ENCODE measurements around the gene WDFY3.

The WDFY3 gene

DNA sequence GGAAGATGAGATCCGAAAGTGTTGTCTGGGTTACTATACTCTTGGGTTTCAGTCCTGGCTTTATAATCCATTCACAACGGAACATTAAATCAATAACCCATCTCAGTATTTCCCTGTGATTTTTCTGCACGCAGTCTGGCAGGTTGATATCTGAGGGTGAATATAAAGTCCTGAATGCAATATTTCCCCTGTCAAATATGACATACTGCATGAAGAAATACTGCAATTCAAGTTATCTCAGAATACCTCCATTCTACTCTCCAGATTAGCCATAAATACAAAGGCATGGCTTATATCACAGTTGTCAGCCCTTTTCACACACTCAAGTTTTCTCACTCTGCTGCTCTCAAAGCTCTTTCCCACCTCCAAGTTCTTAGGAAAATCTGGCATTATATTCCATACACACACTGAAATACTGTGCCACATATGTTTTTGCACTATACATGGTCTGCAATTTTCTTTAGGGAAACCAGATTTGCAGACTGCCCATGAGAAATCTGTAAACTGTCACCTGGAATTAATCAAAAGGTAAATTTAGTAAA lies 64.7 kb downstream of the WDFY3 start:
- DNase-seq: no peak

DNA sequence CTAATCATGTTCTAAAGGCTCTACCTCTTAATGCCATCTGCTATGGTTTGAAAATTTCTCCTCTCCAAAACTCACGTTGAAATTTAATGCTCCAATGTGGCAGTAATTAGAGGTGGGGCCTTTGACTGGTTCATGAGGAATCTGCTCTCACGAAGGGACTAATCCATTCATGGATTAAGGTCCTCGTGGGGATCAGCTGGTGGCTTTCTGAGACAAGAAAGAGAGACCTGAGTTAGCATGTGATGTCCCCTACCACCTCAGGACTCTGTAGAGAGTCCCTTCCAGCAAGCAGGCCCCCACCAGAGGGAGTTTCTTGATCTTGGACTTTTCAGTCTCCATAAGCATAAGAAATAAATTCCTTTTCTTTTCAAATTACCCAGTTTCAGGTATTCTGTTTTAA lies 65.3 kb downstream of the WDFY3 start:
- DNase-seq: no peak

DNA sequence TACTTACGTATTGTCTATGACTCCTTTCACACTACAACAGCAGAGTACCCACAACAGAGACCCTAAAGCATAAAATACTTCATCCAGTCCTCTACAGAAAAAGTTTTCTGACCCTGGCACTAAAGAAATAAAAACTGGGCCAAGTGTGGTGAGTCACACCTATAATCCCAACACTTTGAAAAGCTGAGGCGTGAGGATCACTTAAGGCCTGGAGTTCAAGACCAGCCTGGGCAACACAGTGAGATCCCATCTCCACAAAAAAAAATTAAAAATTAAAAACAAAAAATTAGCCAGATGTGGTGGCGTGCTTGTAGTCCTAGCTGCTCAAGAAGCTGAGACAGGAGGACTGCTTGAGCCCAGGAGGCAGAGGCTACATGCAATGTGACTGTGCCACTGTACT lies 66.9 kb downstream of the WDFY3 start:
- DNase-seq: no peak

DNA sequence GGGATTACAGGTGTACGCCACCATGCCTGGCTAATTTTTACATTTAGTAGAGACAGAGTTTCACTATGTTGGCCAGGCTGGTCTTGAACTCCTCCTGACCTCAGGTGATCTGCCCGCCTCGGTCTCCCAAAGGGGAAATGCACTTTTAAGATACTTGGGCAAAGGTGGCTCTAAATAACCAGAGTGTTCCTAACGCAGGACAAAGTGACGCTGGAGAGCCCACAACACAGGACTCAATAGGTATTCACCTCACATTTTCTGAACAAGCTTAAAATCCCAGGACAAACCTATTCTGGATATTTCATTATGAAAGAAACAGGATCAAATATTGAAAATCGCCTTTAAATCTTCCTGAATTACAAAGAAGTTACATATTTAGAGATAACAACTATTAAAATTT lies 69.0 kb downstream of the WDFY3 start:
- no peak for DNase-seq

DNA sequence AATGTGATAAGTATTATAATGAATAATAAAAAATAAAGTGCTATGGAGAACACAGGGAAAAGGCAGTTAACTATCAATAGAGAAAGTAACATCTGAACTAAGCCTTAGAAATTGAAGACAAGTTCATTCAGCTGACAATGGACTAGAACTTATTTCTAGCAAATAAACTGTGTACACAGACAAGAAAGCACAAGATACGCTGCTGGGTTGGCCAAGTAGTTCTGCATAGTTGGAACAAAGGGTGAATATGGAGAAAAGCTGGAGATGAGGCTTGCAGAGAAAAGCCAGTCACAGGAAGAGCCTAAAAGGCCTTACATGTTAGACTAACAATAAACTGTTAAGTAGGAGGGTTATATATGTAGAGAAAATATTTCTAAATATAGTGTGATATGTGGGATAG lies 71.2 kb downstream of the WDFY3 start:
- no peak for DNase-seq

DNA sequence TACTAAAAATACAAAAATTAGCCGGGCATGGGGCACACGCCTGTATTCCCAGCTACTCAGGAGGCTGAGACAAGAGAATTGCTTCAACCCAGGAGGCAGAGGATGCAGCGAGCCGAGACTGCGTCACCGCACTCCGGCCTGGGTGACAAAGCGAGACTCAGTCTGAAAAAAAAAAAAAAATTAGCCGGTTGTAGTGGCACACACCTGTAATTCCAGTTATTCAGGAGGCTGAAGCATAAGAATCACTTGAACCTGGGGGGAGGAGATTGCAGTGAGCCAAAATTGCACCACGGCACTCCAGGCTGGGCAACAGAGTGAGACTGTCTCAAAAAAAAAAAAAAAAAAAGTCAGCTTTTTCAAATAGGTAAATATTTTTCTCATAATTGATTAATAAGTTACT lies 71.9 kb downstream of the WDFY3 start:
- DNase-seq: no peak

DNA sequence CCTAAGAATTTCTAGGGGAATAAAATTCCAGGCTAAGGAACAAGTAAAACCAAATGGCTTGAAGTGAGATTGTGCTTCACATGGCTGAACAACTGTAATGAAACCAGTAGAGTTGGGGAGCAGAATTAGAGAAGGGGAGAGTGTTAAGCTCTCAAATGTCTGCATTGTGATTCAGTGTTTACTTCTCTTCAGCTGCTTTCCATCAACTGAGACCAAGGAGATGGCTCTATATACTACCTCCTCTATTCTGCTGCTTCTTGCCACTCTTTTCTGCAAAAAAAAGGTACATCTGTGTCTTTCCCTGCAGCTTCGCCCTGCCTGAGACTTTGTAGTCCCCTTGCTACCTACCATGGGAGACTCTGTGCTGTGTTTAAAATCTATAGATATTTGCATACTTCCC lies 73.5 kb downstream of the WDFY3 start:
- DNase-seq: no peak

DNA sequence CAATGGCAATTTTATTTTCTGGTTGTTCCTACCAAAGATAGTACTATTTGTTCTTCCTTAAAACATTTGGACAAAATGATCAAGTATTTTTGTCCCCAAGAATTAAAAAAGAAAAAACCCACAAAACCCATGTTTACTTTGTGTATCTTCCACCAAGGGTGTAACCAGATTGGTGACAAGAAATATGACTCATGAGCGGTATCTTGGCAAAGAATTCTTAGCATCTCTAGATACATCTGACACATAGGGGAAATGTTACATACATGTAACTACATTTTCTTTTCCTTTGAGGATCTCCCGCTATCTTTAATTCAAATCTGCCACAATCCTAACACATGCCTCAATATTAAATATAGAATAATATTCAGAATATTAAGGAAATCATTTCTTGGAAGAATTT lies 78.7 kb downstream of the WDFY3 start:
- DNase-seq: no peak

DNA sequence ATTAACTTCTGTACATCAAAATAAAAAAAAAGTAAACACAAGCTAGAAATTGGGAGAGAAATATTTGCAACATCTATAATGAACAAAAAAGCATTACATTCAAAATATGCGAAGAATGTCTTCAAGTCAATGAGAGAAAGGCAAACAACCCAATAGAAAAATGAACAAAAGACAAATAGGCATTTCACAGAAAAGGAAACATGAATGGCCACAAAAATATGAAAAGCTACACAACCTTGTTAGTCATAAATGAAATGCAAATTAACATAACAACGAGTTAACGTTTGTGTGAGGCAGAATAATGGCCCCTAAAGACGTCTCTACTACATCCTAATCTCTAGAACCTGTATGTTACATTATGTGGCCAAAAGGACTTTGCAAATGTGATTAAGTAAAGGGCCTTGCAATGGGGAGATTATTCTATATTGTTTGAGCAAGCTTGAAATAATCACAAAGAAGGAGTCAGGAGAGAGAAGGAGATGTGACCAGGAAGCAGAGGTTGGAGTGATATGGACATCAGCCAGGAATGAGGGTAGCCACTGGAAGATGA lies 86.8 kb downstream of the WDFY3 start:
- no peak for DNase-seq

DNA sequence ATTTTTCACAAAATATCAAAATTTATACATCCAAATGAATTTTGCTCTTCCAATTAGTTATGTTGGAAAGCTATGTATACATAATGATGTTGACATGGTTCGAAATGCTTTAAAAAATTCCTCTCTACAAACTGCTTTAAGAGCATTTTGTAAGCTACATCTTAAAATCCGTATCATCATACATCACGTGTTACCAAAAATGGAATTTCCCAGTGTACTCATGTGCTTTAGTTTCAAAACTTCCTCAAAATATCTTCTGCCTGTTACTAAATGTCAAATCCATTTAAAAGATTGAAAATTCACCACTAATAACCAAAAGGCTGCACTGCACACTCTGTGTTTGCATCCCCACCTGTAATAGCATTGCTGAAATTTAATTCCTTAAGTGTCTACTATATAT lies 87.9 kb downstream of the WDFY3 start:
- no peak for DNase-seq

DNA sequence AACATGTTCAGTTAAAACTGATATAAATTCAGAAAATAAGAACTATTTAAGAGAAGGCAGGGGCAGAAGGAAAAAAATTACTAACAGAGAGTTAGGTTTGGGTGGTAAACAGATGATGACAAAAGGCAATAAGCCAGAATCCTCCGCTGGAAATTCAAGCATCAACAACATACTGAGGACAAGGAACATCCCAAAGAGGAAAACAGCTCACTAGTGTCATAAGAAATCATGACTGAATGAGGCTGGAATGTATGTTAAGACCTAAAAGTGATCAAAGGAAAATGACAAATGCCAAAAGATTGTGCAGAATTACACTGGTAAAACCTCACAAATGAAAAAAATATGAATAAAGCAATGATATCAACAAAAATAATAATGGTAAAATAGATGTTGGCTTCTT lies 88.4 kb downstream of the WDFY3 start:
- DNase-seq: no peak

DNA sequence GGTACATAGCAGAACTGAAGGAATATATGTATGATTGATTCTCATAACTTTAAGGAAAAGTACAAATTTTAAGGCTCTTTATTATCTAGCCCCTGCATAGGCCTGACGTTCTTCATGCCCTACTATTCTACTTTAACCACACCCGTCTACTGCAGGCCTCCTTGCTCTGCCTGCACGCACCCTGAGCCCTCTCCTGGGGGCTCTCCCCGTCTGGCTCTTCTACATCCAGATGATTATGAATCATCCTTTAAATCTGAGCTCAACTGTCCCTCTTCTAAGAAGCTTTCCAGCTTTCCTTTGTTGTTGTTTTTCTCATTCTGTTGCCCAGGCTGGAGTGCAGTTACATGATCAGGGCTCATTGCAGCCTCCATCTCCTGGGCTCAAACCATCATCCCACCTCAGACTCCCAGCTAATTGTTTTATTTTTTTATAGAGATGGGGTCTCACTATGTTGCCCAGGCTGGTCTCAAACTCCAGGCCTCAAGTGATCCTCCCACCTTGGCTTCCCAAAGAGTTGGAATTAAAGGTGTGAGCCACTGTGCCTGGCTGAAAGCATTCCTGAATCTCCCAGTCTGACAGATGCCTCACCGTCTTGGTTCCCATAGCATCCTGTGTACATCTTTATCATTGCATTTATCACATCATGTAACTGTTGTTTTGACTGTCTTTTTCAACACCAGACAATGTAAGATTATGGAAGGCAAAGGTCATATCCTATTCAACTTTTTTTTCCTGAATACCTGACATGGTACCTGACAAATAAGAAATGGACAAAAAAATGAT lies 89.2 kb downstream of the WDFY3 start:
- no peak for DNase-seq

DNA sequence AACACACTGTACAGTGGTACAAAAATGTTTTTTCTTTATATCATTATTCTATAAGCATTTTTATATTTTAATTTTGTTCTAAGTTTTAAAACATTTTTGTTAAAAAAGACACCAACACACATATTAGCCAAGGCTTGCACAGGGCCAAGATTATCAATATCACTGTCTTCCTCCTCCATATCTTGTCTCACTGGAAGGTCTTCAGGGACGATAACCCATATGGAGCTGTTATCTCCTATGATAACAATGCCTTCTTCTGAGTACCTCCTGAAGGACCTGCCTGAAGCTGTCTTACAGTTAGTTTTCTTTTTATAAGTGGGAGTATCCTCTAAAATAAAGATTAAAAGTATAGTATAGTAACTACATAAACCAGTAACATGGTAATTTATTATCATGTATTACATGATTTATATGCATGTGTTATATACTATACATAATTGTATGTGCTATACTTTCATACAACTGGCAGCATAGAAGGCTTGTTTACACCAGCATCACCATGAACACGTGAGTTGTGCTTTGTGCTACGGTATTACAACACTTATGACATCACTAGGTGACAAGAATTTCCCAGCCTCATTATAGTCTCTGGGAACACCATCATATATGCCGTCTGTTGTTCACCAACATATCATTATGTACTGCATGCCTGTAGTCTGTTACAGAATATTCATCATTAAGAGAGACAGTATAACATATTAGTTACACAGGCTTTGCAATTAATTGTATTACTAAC lies 90.7 kb downstream of the WDFY3 start:
- DNase-seq: no peak

DNA sequence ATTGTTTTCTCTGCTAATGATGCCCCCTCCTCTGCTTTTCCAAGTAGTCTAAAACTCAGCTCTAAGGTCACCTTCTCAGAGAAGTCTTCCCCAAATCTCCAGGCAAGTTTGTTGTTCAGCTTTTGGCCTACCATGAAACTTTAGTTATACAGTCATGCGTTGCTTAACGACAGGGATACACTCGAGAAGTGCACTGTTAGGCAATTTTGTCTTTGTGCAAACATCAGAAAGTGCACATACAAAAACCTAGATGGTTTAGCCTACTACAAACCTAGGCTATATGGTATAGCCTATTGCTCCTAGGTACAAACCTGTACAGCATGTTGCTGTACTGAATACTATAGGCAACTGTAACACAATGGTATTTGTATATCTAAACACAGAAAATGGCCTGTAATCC lies 91.9 kb downstream of the WDFY3 start:
- no peak for DNase-seq

DNA sequence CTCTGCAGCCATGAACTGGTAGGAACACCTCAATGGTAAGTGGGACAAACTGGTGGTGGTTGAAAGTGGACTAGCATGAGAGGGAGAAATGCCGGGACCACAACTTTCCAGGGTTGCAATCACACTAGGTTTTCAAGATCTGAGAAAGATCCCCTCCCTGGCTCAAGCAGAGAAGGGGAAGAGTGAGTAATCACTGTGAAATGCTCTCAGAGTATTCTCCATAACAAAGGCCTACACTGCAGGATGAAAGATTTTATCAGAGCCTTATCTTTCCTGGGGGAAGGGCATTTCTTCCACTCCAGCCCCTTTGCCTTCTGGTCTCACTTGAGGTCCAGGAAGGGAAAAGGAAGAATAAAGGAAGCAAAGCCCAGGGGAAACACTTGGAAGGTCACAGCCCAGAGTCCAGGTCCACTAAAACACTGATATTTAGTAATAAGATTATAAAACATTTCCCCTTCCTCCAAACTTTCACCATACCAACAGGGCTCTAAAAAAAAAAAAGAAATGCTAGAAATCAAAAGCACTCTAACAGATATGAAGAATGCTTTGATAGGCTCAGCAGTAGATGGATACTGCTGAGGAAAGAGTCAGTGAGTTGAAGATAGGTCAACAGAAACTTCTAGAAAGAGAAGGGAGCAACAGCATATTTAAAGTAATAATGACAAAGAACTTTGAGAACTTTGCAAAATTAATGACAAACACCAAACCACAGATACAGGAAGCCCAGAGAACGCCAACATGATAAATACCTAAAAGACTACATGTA lies 95.9 kb downstream of the WDFY3 start:
- no peak for DNase-seq

DNA sequence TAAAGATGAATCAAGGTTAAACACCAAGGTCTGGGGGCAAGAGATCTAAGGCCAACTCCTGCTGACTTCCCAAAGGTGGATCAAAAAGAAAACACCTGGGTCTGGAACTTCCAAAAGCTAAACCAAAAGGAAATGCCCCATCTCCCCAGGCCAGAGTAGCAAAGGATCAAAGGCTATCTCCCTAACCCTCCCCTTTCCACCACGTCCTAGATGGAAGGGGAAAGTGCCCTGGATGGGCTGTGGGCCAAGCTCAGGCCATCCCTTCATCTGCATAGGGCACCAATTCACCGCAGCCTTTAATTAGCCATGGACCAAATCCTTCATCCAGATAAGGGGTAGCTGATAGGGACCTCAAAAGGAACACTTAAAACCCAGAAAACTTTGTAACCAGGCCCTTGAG lies 100.2 kb downstream of the WDFY3 start:
- DNase-seq: no peak

DNA sequence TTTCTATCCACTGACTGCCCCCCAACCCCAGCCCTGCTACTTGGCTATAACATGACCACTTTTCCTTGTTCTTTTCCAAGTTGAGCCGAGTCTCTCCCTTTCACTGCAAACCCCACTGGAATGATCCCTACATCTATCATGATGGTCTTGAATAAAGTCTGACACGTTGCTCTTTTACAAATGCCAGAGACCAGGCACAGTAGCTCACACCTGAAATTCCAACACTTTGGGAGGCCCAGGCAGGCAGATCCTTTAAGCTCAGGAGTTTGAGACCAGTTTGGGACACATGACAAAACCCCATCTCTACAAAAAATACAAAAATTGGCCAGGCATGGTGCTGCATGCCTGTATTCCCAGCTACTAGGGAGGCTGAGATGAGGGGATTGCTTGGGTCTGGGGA lies 100.9 kb downstream of the WDFY3 start:
- DNase-seq: no peak

DNA sequence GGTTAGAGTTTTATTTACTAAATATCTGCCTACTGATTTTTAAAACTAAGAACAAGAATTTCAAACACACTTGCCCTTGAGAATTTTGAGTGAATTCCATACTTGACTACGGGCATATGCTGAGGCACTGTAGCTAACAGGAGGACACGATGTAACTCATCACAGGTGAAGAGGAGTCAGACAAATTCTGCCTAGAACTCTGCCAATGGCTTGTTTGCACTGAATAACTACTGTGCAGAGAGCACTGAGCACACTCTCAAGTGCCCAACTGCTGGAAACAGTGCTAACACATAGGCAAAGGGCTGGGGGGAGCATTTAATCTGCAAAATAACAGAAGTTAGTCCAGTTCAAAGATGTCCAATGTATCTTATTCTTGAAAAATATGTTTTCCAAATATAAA lies 104.4 kb downstream of the WDFY3 start:
- DNase-seq: no peak

DNA sequence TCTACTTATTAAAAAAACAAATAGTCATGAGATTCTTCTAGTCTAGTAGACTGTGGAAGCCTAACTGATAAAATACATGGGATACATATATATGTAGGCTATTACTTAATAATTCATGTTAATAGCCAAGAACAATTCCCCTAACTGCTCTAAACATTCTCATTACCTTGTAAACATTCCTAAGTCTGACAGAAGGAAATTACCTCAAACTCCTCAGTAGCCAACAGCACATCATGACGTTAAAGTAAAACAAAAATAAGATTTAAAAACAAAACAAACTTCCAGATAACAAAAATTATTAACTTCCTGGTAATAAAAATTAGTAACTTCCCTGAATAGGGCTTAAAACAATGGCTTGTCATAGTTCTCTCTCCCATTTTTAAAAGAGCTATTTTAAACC lies 109.2 kb downstream of the WDFY3 start:
- no peak for DNase-seq

DNA sequence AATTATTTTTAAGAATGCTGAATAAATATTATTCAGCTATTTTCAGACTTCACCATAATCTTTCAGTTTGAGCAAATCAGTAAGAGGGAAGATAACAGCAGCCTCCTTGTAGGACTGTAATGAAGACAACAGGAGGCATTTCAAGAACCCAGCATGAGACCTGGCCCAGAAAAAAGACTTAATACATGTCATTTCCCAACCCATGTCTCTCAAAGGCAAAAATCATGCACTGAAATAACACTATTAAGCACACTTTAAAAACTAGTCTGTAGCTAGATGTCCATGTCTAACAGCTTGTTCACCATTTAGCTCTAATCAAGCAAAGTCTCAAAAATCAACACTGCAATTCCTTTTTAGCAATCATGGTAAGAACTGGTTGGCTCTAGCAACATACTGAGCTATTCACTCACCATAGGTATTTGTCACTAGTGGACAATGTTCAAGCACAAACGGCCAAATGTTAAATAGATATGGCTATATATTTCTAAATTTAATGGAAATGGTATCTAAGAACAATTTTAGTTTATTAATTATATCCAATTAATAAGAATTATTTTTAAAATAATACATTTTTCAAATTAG lies 109.9 kb downstream of the WDFY3 start:
- DNase-seq: no peak

DNA sequence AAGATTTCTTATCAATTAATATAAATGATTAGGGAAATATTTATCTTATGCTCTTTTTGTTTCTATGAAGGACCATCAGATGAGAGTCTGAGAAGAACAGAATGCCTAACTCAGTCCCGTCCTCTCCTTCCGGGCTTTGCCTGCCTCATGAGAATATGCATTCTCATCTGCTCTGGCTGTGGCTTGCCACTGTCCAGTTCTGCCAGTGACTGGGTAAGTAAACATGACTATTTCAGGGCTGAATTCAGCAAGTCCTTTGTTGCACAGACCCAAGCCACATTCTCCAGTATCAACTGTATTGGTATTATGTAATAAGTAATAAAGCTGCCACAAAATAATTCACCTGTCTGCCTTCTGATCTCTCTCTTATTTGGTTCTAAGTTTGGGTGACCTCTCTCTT lies 110.7 kb downstream of the WDFY3 start:
- DNase-seq: no peak

DNA sequence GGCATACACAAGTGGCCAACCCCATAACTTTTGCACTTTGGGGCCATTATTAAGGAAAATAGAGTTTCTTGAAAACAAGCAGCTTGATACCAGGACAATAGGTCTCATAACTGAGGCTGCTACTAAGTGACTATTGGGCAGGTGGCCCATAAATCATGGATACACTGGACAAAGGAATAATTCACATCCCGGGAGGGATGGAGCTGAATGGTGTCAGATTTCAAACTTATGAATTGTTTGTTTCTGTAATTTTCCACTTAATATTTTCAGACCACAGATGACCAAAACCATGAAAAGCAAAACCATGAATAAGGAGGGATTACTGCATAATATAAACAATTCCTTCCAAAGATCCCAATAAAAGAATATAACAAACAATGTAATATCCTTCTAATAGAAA lies 114.4 kb downstream of the WDFY3 start:
- DNase-seq: no peak

DNA sequence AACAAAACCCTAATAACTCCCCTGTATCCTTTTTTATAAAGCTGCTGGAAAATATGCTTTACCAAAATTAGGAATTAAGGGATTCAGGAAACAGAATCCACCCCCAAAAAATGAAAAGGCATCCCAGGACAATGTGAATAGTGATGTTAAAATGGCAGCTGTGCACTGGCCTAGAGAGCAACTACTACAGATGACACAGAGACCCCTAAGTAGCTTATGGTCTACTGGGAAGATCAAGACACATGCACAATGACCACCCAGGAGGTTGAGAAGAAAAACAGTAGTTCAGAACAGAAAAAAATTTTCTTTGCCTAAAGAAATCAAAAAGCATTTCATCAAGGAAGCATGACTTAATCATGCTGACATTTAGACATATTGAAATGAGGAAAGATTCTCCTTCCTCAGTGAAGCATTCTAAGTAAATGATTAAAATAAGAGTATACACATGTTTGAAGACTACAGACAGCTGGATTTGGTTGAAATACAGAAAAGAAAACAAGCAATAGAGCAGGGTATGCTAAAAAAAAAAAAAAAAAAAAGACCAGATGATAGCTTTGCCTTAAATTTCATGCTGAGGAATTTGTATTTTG lies 117.3 kb downstream of the WDFY3 start:
- no peak for DNase-seq
